GM18517 (cell line): ENCODE data around the gene SRM.
A peak's percentile ranks its signal among the peaks of the same experiment; 100 is the strongest.
"Not testable (repeated sequence)": the region's sequence is repeated elsewhere in the genome, so short reads cannot be mapped to it uniquely, and the experiment has no call there.

Experiments
- ATAC-seq: cut with Tn5 transposase; IDR thresholded peaks from one replicate; pipeline ENCODE4 v1.9.1; 2021; ENCODE audit warnings: mild to moderate bottlenecking, moderate library complexity; ENCODE audit not compliant: unreplicated experiment

The SRM gene

GRCh38 chr1:11023201-11023600, 36.6 kb downstream of the SRM start:
- ATAC-seq: no peak

GRCh38 chr1:11019971-11020370, 39.8 kb downstream of the SRM start:
- no peak for ATAC-seq

- ATAC-seq: not testable (repeated sequence)
Observed at GRCh38 chr1:11019358-11019757, 40.5 kb downstream of the SRM start.

- peak; percentile 1 for ATAC-seq
Observed at GRCh38 chr1:11013160-11013531, 46.7 kb downstream of the SRM start.

- peak; percentile 86 for ATAC-seq
Observed at GRCh38 chr1:11012260-11013159, 47.3 kb downstream of the SRM start, which contains the start of gene TARDBP. Gene TARDBP (plus strand): TSS chr1:11012654. CDS start chr1:11013728, 1,074 bp downstream.
